ENCODE results near the gene EID3.

- TF ChIP-seq FOXM1 (IDR thresholded peaks at IDR 0.05; ENCODE audit: borderline replicate concordance) (no peak), SUZ12 (IDR thresholded peaks at IDR 0.05) (no peak), ARNT (IDR thresholded peaks at IDR 0.05) (no peak), SP1 (IDR thresholded peaks at IDR 0.05) (no peak), CTBP1 (IDR thresholded peaks at IDR 0.05; ENCODE audit: borderline replicate concordance) (no peak), TARDBP (IDR thresholded peaks at IDR 0.05) (no peak), FOXA1 (IDR thresholded peaks at IDR 0.05) (no peak), ELF4 (IDR thresholded peaks at IDR 0.05) (no peak)
Measured at GRCh38 chr12:104340177-104340576, 36.6 kb downstream of the EID3 start.
